Activated B cell treated with CpG ODN at 0.5 μM for 24 hours (primary cell): ENCODE results near the gene GNAL. TPM values are rescaled to one million over a fixed set of nuclear protein-coding genes. Genes with fewer than 3 reads are reported as not detected.

ENCODE experiments used
- ATAC-seq: fragments of 200-7000 bp; cut with Tn5 transposase; one replicate; pipeline ENCODE4 v1.10.0; 2021; ENCODE audit warnings: low read depth, mild to moderate bottlenecking, moderate library complexity
- CTCF ChIA-PET: fragments of 350-600 bp; sonication (Branson Sonifier 250); formaldehyde crosslinking; loops from one replicate; lab custom pipeline; 2021; ENCODE audit warnings: antibody characterized with exemption; lab: Charles Lee
- POLR2A ChIA-PET: fragments of 350-600 bp; sonication (Branson Sonifier 250); formaldehyde crosslinking; loops from one replicate; lab custom pipeline; 2021; ENCODE audit warnings: antibody characterized with exemption; lab: Charles Lee
- DNase-seq: peaks from one replicate; pipeline ENCODE4 v3.0.0; 2022
- H3K27ac Mint-ChIP-seq: one replicate; pipeline ENCODE4 v1.8.0; 2020; ENCODE audit warnings: mixed read lengths
- H3K27me3 Mint-ChIP-seq: one replicate; pipeline ENCODE4 v1.8.0; 2021; ENCODE audit warnings: mixed read lengths
- H3K36me3 Mint-ChIP-seq: one replicate; pipeline ENCODE4 v1.8.0; 2021; ENCODE audit warnings: low read depth, mixed read lengths
- H3K4me1 Mint-ChIP-seq: one replicate; pipeline ENCODE4 v1.8.0; 2021; ENCODE audit warnings: mixed read lengths
- H3K4me3 Mint-ChIP-seq: one replicate; pipeline ENCODE4 v1.8.0; 2020; ENCODE audit warnings: mild to moderate bottlenecking, mixed read lengths
- H3K9me3 Mint-ChIP-seq: one replicate; pipeline ENCODE4 v1.8.0; 2020; ENCODE audit warnings: mixed read lengths
- intact Hi-C: fragments of 100-400 bp; cut with micrococcal nuclease; formaldehyde crosslinking; loops from one replicate; pipeline ENCODE4 v1.15.1; 2024
- total RNA-seq: library from RNA; stranded (reverse); gene quantifications from 2 replicates; pipeline ENCODE4 v1.2.3, GENCODE V29; 2022
- TF ChIP-seq, protein P1 (sequence below): fragments of 200-600 bp; IDR thresholded peaks from one replicate; pipeline ENCODE4 v1.8.0; 2022; ENCODE audit warnings: antibody characterized with exemption, mild to moderate bottlenecking

Gene GNAL
- total RNA-seq, 1 donor from 2014 or later = not detected

GRCh38 chr18:11672846-11673454, 16.1 kb upstream of the GNAL start:
- DNase-seq = no peak
- Mint-ChIP-seq H3K27ac (no peak overlapping the region), H3K4me1 (no peaks in the 10 kb centered on the region), H3K4me3 (no peak overlapping the region), H3K36me3 (no peaks in the 10 kb centered on the region), H3K27me3 (peaks cover 22% of the 10 kb centered on the region), H3K9me3 (no peaks in the 10 kb centered on the region)
- ChIA-PET CTCF (no interaction called here), POLR2A (no interaction called here)
- TF ChIP-seq, protein P1, sequence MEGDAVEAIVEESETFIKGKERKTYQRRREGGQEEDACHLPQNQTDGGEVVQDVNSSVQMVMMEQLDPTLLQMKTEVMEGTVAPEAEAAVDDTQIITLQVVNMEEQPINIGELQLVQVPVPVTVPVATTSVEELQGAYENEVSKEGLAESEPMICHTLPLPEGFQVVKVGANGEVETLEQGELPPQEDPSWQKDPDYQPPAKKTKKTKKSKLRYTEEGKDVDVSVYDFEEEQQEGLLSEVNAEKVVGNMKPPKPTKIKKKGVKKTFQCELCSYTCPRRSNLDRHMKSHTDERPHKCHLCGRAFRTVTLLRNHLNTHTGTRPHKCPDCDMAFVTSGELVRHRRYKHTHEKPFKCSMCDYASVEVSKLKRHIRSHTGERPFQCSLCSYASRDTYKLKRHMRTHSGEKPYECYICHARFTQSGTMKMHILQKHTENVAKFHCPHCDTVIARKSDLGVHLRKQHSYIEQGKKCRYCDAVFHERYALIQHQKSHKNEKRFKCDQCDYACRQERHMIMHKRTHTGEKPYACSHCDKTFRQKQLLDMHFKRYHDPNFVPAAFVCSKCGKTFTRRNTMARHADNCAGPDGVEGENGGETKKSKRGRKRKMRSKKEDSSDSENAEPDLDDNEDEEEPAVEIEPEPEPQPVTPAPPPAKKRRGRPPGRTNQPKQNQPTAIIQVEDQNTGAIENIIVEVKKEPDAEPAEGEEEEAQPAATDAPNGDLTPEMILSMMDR = no peak
- ATAC-seq = no peak
- intact Hi-C loops = no loop called here

- Mint-ChIP-seq H3K4me3 (no peak overlapping the region), H3K36me3 (no peaks in the 10 kb centered on the region), H3K27me3 (peaks cover 22% of the 10 kb centered on the region), H3K9me3 (no peaks in the 10 kb centered on the region), H3K27ac (no peak overlapping the region), H3K4me1 (no peaks in the 10 kb centered on the region)
- intact Hi-C loops = no loop called here
- DNase-seq (no peak), ATAC-seq (no peak)
- ChIA-PET POLR2A (no interaction called here), CTCF (no interaction called here)
- TF ChIP-seq, protein P1 = no peak
Measured at GRCh38 chr18:11673560-11673959, 15.5 kb upstream of the GNAL start.

DNA sequence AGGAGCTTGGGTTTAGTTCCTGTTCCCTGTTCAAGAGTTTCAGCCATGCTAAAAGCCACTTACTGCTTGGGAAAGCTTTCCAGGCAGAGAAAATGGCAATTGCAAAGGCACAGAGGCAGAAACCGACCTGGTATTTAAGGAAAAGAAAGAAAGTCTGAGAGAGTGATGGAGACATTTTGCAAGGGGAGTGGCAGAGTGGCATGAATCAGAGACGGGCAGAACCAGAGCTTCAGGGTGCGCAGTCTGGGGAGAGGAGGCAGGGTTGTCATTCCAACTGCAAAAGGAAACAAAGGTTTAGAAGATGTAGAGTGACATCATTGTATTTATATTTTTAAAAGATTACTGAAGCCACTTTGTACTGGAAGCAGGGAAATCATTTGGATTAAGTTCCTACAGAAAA, 14.9 kb upstream of the GNAL start:
- ChIA-PET POLR2A (no interaction called here), CTCF (no interaction called here)
- no peak overlapping the region for H3K27ac Mint-ChIP-seq
- TF ChIP-seq, protein P1 = no peak
- no peaks in the 10 kb centered on the region for H3K4me1 Mint-ChIP-seq
- no peak overlapping the region for H3K4me3 Mint-ChIP-seq
- ATAC-seq = no peak
- intact Hi-C loops = no loop called here
- H3K9me3 Mint-ChIP-seq = no peaks in the 10 kb centered on the region
- DNase-seq = no peak
- peaks cover 22% of the 10 kb centered on the region for H3K27me3 Mint-ChIP-seq
- no peaks in the 10 kb centered on the region for H3K36me3 Mint-ChIP-seq

GRCh38 chr18:11676386-11676785, 12.7 kb upstream of the GNAL start:
- CTCF ChIA-PET = no interaction called here

GRCh38 chr18:11676867-11677266, 12.2 kb upstream of the GNAL start:
- TF ChIP-seq, protein P1 = no peak
- no peak for ATAC-seq
- Mint-ChIP-seq H3K27ac (no peak overlapping the region), H3K36me3 (no peaks in the 10 kb centered on the region), H3K4me3 (no peak overlapping the region), H3K9me3 (no peaks in the 10 kb centered on the region), H3K27me3 (peaks cover 19% of the 10 kb centered on the region), H3K4me1 (no peaks in the 10 kb centered on the region)
- ChIA-PET CTCF (no interaction called here), POLR2A (no interaction called here)
- no peak for DNase-seq
- intact Hi-C loops = no loop called here

More at GRCh38 chr18:11676386-11676785, 12.7 kb upstream of the GNAL start:
- no peaks in the 10 kb centered on the region for H3K4me1 Mint-ChIP-seq
- no peaks in the 10 kb centered on the region for H3K36me3 Mint-ChIP-seq
- no peak overlapping the region for H3K27ac Mint-ChIP-seq
- H3K4me3 Mint-ChIP-seq = no peak overlapping the region
- peaks cover 17% of the 10 kb centered on the region for H3K27me3 Mint-ChIP-seq
- DNase-seq (no peak), ATAC-seq (no peak)
- TF ChIP-seq, protein P1 = no peak
- POLR2A ChIA-PET = no interaction called here
- H3K9me3 Mint-ChIP-seq = no peaks in the 10 kb centered on the region
- intact Hi-C loops = no loop called here
